Measurements from ENCODE around the gene TKFC.
"Not testable (repeated sequence)": the region's sequence is repeated elsewhere in the genome, so short reads cannot be mapped to it uniquely, and the experiment has no call there.

TKFC gene

DNA sequence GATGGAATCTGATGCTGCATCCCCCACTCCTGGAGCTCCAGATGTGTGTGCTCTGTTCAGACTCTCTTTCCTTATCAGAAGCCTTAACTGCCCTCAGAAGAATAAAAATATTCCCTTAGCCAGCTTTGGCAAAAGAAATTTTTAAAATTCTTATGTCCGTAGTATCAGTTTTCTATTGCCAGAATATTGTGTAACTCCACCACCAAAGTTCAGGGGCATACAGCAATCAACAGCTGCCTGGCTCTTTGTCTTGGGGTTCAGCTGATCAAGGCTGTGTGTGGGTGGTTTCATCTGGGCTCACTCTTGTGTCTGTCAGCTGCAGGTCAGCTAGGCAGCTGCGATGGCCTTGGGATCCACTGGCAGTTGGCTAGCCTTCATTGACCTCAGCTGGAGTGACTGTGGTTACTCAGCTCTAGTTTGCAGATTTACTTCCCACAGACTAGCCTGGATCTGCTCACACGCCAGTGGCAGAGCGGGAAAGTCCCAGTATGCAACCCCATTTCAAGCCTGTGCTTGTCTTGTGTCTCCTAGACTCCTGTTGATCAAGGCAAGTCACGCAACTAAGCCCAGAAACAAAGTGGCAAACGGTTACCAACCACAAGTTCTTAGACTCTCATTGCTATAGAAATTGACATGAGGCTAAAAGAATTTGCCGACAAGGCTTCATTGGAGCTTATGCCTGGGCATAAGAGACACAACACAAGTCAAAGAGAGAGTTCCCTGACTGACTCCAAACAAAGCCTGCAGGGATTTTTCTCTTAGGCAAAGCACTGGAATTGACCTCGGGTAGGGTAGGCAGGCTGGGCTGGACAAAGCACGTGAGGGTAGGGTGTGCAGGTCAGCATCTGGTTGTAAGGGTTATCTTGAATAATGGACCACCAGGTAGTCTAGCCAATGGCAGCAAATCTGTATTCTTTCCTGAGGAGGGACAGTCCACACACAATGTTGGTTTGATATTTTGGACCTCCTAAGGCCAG is 36.6 kb downstream of the TKFC start:
- DNase-seq: no peak

DNA sequence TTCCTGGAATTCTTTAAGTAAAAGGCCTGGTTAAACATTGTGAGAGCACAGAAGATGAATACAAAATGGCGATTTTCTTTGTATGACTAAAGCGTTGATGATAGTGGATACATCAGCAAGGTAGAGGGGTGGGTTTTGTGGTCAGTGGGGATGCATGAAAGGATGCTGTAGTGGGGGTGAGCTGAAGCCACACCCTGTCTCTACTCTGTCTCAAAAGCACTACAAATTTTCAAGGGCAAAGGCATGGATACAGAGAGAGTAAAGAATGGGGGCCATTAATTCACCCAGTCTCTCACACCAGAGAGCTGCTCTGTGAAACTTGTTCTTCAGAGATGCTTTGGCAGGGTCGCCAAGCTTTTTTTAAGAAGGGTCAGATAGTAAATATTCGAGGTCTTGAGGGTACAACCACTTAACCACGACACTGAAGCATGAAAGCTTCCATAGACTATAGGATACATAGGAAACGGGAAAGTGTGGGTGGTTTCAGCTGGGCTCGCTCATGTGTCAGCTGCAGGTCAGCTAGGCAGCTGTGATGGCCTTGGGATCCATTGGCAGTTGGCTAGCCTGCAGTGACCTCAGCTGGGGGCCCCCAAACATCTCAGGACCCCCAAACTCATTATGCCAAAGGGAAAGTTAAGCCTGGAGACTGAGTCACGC is 37.4 kb downstream of the TKFC start:
- DNase-seq: no peak

DNA sequence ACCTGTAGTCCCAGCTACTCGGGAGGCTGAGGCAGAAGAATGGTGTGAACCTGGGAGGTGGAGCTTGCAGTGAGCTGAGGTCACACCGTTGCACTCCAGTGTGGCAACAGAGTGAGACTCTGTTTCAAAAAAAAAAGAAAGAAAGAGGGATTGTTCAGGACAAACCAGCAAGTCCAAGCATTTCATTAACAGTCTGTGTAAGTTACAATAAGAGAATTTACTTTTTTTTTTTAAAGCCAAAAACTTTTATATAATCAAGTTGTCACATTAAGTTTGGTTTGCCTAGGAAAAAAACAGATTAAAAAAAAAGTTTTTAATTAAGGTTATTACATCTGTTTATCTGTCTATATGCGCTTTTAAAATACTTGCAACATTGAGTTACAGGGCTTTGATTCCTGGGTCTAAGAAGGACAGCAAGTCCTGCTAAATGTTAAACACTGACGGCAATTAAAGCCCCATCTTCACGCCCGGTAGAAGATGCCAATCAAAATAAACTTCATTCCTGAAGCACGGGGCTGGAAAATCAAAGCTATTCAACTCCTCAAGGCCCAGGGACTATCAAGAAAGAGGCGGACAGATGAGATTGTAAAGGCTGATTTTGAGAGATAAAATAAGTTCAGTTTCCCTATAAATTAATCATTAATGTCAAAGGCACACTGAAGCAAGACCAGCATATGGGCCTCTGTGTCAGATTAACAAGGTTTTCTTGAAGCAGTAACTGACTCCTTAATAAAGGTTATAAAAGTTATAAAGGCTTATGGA is 39.8 kb downstream of the TKFC start:
- no peak for DNase-seq

- no peak for DNase-seq
These were observed 42.7 kb downstream of the TKFC start for GRCh38 chr11:61375761-61376108.

GRCh38 chr11:61377461-61378160 is 44.6 kb downstream of the TKFC start:
- DNase-seq: no peak

DNA sequence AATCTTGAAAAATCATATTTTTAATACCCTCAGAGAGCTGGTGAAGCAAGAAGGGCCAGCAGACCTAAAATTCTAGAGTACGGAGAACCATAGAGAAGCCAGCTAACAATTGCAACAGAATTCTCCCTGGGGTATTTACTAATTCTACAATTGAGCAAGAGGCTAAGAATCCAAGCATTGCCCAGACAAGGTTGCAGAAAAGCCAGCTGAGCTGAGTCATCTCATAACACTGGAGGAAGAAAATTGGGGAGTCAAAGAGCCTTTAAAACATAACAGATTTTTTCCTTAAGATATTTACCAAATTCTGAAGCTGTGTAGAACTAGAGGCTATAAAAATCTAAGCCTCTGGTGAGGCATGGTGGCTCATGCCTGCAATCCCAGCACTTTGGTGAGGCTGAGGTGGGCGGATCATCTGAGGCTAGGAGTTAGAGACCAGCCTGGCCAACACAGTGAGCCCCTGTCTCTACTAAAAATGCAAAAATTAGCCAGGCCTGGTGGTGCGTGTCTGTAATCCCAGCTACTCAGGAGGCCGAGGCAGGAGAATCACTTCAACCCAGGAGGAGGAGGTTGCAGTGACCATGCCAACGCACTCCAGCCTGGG is 45.8 kb downstream of the TKFC start:
- peak; percentile 86 to 93 for DNase-seq

GRCh38 chr11:61380884-61381283 is 47.9 kb downstream of the TKFC start:
- DNase-seq: no peak

- DNase-seq: not testable (repeated sequence)
These were observed 50.8 kb downstream of the TKFC start for GRCh38 chr11:61383859-61384258.

GRCh38 chr11:61384271-61385242 is 51.5 kb downstream of the TKFC start:
- peak; percentile 22 to 29 for DNase-seq

- DNase-seq: peak in 1 of 2 experiments; percentile 6
These were observed 57.1 kb downstream of the TKFC start for GRCh38 chr11:61390161-61390560.

DNA sequence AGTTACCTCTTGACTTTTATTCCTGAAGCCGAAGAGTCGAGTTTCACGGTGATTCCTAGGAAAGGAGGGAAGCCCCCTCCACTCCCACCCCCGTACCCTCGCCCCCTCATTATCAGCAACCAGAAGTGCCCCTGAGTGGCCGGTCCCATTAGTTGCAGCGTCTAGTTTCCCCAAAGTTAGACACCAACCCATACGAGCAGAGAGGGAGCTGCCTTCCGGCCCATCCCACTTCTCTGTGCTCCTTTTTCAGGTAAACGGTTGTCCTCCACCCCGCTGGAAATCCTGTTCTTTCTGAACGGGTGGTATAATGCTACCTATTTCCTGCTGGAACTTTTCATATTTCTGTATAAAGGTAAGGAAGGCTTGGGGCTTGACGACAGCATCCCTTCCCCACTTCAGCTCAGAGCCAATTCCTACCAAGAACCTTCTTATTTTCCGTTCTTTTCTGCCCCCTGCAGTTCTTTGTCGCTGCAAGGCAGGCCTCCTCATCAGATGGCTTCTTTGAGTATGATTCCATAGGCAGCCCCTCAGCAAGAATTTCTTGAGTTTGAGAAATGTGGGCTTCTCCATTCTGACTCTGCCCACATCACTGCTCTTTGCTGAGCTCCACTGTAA is 60.1 kb downstream of the TKFC start:
- peak in 1 of 2 experiments; percentile 14 for DNase-seq

All from AML-193 (cell line).